Measurements from ENCODE around the gene FBXO42. TPM values are rescaled to one million over a fixed set of nuclear protein-coding genes. Genes with fewer than 3 reads are reported as not detected.

The FBXO42 gene
- total and polyA plus RNA-seq, 2 of the 13 experiments (the other 11 are each of a cell fraction or from before 2014, with no cell fraction given), result 7.6 to 17.5 TPM

GRCh38 chr1:16230744-16231143 lies 121.5 kb downstream of the FBXO42 start:
- WGBS (ENCODE audit: low lambda C conversion rate), result 62% methylated on average over 12 of the region's 13 CpGs
- no peaks in the 10 kb centered on the region for H4K20me1 ChIP-seq (ENCODE audit: insufficient read depth, low read length)
- H2AFZ ChIP-seq (ENCODE audit: low read length), result no peak overlapping the region
- H3K9ac ChIP-seq (ENCODE audit: insufficient read depth, low read depth, low read length), result no peak overlapping the region
- H3K27ac ChIP-seq (ENCODE audit: extremely low read length, insufficient read depth, low read length), result no peak overlapping the region
- ChIA-PET CTCF (ENCODE audit: low intra/inter-chr PET ratio, low total read pairs) (no interaction called here), POLR2A (no interaction called here)
- ATAC-seq (no peak), FAIRE-seq (no peak), DNase-seq (ENCODE audit: low spot score) (no peak)
- TF ChIP-seq ZNF792 (CRISPR knock-in tag; IDR thresholded peaks at IDR 0.05) (no peak), USF2 (IDR thresholded peaks at IDR 0.05; ENCODE audit: low read depth, low read length) (no peak), USF2 (CRISPR knock-in tag; IDR thresholded peaks at IDR 0.05; ENCODE audit: borderline replicate concordance) (no peak), U2AF1 (optimal IDR thresholded peaks at IDR 0.05; ENCODE audit: low read depth, low read length) (no peak), E2F5 (CRISPR knock-in tag; conservative IDR thresholded peaks at IDR 0.05) (no peak), ZFP91 (CRISPR knock-in tag; IDR thresholded peaks at IDR 0.05; ENCODE audit: borderline replicate concordance) (no peak), ZNF260 (CRISPR knock-in tag; IDR thresholded peaks at IDR 0.05; ENCODE audit: borderline replicate concordance, low read depth) (no peak), ZNF121 (CRISPR knock-in tag; IDR thresholded peaks at IDR 0.05) (no peak), ZNF639 (CRISPR knock-in tag; conservative IDR thresholded peaks at IDR 0.05) (no peak)
- intact Hi-C loops (cut with micrococcal nuclease; ENCODE audit: unreplicated experiment) (no loop called here), in situ Hi-C loops (cut with HindIII; ENCODE audit: extremely low pct_ligation_motif_present, low pct_unique_long_range_greater_than_20kb) (no loop called here)
- no TSS peak for BruUV-seq (replicated peaks)
- no peaks in the 10 kb centered on the region for H3K9me3 ChIP-seq (ENCODE audit: low read length)
- H3K27me3 ChIP-seq (ENCODE audit: control insufficient read depth in 1 of 2, insufficient read depth in 2 of 2, low read length in 2 of 2), result peaks cover 1 to 8% of the 10 kb centered on the region in 2 experiments; a peak in 3 of 5 replicates
- H3K4me2 ChIP-seq (ENCODE audit: low read depth, low read length), result no peak overlapping the region
- no peaks in the 10 kb centered on the region for H3K4me1 ChIP-seq (ENCODE audit: insufficient read depth, low read length)
- no peak overlapping the region for H3K4me3 ChIP-seq (replicated peaks in 1 of 3; ENCODE audit: insufficient read depth in 1 of 3, low read depth in 2 of 3, low read length in 3 of 3)
- no peaks in the 10 kb centered on the region for H3K79me2 ChIP-seq (ENCODE audit: insufficient read depth, low read length)
- H3K36me3 ChIP-seq (replicated peaks in 1 of 2; ENCODE audit: control insufficient read depth in 1 of 2, insufficient read depth in 2 of 2, low read length in 2 of 2), result no peaks in the 10 kb centered on the region
